GM21576 (cell line): Measurements from ENCODE around the gene SLC30A9.

Source experiments
- ATAC-seq: cut with Tn5 transposase; IDR thresholded peaks from one replicate; pipeline ENCODE4 v1.9.1; 2021; ENCODE audit warnings: mild to moderate bottlenecking, moderate library complexity; ENCODE audit not compliant: unreplicated experiment

SLC30A9 gene

GRCh38 chr4:41990365-41991111 lies at the start of gene SLC30A9:
Gene SLC30A9, plus strand, starts transcription at chr4:41990530. Its CDS starts 122 bp downstream, at chr4:41990652.
- peak; percentile 99 for ATAC-seq

GRCh38 chr4:41940834-41941233 lies 49.5 kb upstream of the SLC30A9 start:
- no peak for ATAC-seq

- no peak for ATAC-seq
These were observed 46.8 kb upstream of the SLC30A9 start for GRCh38 chr4:41943506-41943905.

- no peak for ATAC-seq
These were observed 46.2 kb upstream of the SLC30A9 start for GRCh38 chr4:41944089-41944488.

GRCh38 chr4:41949531-41949930 lies 40.8 kb upstream of the SLC30A9 start:
- ATAC-seq: no peak

- ATAC-seq: no peak
These were observed 32.7 kb upstream of the SLC30A9 start for GRCh38 chr4:41957634-41958033.

GRCh38 chr4:41963105-41963504 lies 27.2 kb upstream of the SLC30A9 start:
- ATAC-seq: no peak

- no peak for ATAC-seq
These were observed 25.9 kb upstream of the SLC30A9 start for GRCh38 chr4:41964401-41964800.

- no peak for ATAC-seq
These were observed 22.9 kb upstream of the SLC30A9 start for GRCh38 chr4:41967392-41967791.

GRCh38 chr4:41969671-41970070 lies 20.7 kb upstream of the SLC30A9 start:
- no peak for ATAC-seq

- ATAC-seq: no peak
These were observed 15.0 kb upstream of the SLC30A9 start for GRCh38 chr4:41975341-41975740.

- no peak for ATAC-seq
These were observed 13.4 kb upstream of the SLC30A9 start for GRCh38 chr4:41976775-41977516.

GRCh38 chr4:41977709-41978108 lies 12.6 kb upstream of the SLC30A9 start:
- ATAC-seq: no peak

GRCh38 chr4:41981456-41981855 lies 8.9 kb upstream of the SLC30A9 start, which contains the start of gene DCAF4L1:
Gene DCAF4L1, plus strand, starts transcription at chr4:41981756. Its CDS starts 37 bp downstream, at chr4:41981793.
- no peak for ATAC-seq

GRCh38 chr4:41982716-41983115 lies 7.6 kb upstream of the SLC30A9 start:
- ATAC-seq: no peak

- ATAC-seq: no peak
These were observed 5.2 kb upstream of the SLC30A9 start for GRCh38 chr4:41985151-41985550.

- ATAC-seq: peak; percentile 18
These were observed 351 bp upstream of the SLC30A9 start for GRCh38 chr4:41989994-41990364.

- no peak for ATAC-seq
These were observed 1.8 kb downstream of the SLC30A9 start for GRCh38 chr4:41991916-41992767.

- ATAC-seq: no peak
These were observed 2.9 kb downstream of the SLC30A9 start for GRCh38 chr4:41992967-41993857.

GRCh38 chr4:41994461-41994985 lies 4.2 kb downstream of the SLC30A9 start:
- ATAC-seq: no peak
